ENCODE results near the gene MARCHF3. TPM values are rescaled to one million over a fixed set of nuclear protein-coding genes. Genes with fewer than 3 reads are reported as not detected.

The MARCHF3 gene
- total RNA-seq, 4 donors from 2014 or later, result 23.4 to 53.7 (median 29.3) TPM

GRCh38 chr5:126872561-126873354 lies 157.6 kb downstream of the MARCHF3 start:
- TF ChIP-seq POLR2A (IDR thresholded peaks at IDR 0.05) (no peak), CTCF (IDR thresholded peaks at IDR 0.05) (no peak)
- 72 to 74% methylated on average over 11 of the region's 11 CpGs for WGBS, 2 donors
- H3K4me3 ChIP-seq (ENCODE audit: low read depth, poor library complexity, severe bottlenecking), result no peak overlapping the region
- intact Hi-C loops (cut with DNase I; ENCODE audit: low total_unique reads), result no loop called here
- DNase-seq (ENCODE audit: low spot score in 2 of 2), result no peak

GRCh38 chr5:126871441-126871840 lies 158.9 kb downstream of the MARCHF3 start:
- H3K4me3 ChIP-seq (ENCODE audit: low read depth, poor library complexity, severe bottlenecking), result no peak overlapping the region
- no peak for TF ChIP-seq CTCF (IDR thresholded peaks at IDR 0.05)
- no peak for TF ChIP-seq POLR2A (IDR thresholded peaks at IDR 0.05)
- 96 to 97% methylated on average over 6 of the region's 6 CpGs for WGBS, 2 donors
- DNase-seq (ENCODE audit: low spot score in 2 of 2), result no peak
- intact Hi-C loops (cut with DNase I; ENCODE audit: low total_unique reads), result no loop called here

- intact Hi-C loops (cut with DNase I; ENCODE audit: low total_unique reads), result no loop called here
- 8 to 13% methylated on average over 22 of the region's 22 CpGs for WGBS, 2 donors
- TF ChIP-seq POLR2A (IDR thresholded peaks at IDR 0.05) (no peak), CTCF (IDR thresholded peaks at IDR 0.05) (no peak)
- no peak overlapping the region for H3K4me3 ChIP-seq (ENCODE audit: low read depth, poor library complexity, severe bottlenecking)
- DNase-seq (ENCODE audit: low spot score in 2 of 2), result no peak
These were observed 161.3 kb downstream of the MARCHF3 start for GRCh38 chr5:126869005-126869451.

GRCh38 chr5:126868338-126869004 lies 161.9 kb downstream of the MARCHF3 start:
- H3K4me3 ChIP-seq (ENCODE audit: low read depth, poor library complexity, severe bottlenecking), result no peak overlapping the region
- intact Hi-C loops (cut with DNase I; ENCODE audit: low total_unique reads), result no loop called here
- 57 to 65% methylated on average over 11 of the region's 11 CpGs for WGBS, 2 donors
- no peak for DNase-seq (ENCODE audit: low spot score in 2 of 2)
- TF ChIP-seq CTCF (IDR thresholded peaks at IDR 0.05) (no peak), POLR2A (IDR thresholded peaks at IDR 0.05) (no peak)

GRCh38 chr5:126866851-126867636 lies 163.3 kb downstream of the MARCHF3 start:
- TF ChIP-seq CTCF (IDR thresholded peaks at IDR 0.05), result no peak
- 75 to 82% methylated on average over 8 of the region's 8 CpGs for WGBS, 2 donors
- H3K4me3 ChIP-seq (ENCODE audit: low read depth, poor library complexity, severe bottlenecking), result no peak overlapping the region
- intact Hi-C loops (cut with DNase I; ENCODE audit: low total_unique reads), result no loop called here
- DNase-seq (ENCODE audit: low spot score in 2 of 2), result no peak
